Measurements from ENCODE around the gene SH3RF3.

- TF ChIP-seq CTCF (IDR thresholded peaks at IDR 0.05) = no peak
- TF ChIP-seq POLR2A (IDR thresholded peaks at IDR 0.05) = no peak
These were observed 37.8 kb downstream of the SH3RF3 start for GRCh38 chr2:109166811-109167210.
